CD4-positive, alpha-beta T cell treated with Interleukin-1 beta for 1 hour (primary cell): Measurements from ENCODE around the gene C4orf50.
"Not testable (repeated sequence)": the region's sequence is repeated elsewhere in the genome, so short reads cannot be mapped to it uniquely, and the experiment has no call there.

ENCODE experiments used
- DNase-seq, 2 donors: peaks; one replicate each; pipeline ENCODE4 v3.0.0-alpha.2; 2020 to 2022

C4orf50 gene

GRCh38 chr4:5965225-5965624 lies 53.0 kb downstream of the C4orf50 start:
- no peak for DNase-seq

DNA sequence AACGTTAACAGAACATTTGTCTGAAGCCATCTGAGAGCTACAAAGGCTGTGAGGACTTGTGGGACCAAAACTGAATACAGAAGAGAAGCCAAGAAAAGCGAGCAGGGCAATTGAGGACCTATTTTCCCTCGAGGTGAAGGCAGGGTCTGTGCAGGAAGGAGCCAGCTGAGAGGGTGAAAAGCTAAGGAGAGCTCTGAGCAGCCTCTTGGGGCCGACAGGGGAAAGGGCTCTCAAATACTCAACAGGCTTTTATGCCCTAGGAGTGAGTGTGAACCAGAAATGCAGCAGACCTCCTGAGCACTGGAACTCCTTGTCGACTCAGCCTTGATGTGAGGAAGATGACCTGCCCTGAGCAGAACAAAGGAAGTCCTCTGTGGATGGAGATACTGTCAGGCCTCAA lies 54.2 kb downstream of the C4orf50 start:
- no peak for DNase-seq

- DNase-seq, result no peak
These were observed 54.6 kb downstream of the C4orf50 start for GRCh38 chr4:5963611-5964010.

DNA sequence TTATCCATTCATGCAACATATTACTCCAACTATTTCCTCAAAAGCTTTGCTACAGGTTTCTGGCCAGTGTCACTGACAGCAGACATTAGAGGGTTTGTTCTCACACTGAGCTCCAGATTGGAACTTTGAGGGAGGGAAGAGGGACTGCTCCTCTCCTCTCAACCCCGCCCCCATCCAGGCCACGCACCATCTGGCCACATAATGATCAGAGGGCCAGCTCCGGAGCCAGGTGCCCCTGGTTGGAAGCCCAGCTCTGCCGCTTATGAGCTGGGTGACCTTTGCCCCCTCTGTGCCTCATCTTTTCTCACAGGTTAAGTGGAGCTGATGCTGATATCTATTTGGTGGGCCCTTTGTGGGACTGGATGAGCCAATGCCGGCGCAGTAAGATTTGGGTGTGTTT lies 55.8 kb downstream of the C4orf50 start:
- no peak for DNase-seq

DNA sequence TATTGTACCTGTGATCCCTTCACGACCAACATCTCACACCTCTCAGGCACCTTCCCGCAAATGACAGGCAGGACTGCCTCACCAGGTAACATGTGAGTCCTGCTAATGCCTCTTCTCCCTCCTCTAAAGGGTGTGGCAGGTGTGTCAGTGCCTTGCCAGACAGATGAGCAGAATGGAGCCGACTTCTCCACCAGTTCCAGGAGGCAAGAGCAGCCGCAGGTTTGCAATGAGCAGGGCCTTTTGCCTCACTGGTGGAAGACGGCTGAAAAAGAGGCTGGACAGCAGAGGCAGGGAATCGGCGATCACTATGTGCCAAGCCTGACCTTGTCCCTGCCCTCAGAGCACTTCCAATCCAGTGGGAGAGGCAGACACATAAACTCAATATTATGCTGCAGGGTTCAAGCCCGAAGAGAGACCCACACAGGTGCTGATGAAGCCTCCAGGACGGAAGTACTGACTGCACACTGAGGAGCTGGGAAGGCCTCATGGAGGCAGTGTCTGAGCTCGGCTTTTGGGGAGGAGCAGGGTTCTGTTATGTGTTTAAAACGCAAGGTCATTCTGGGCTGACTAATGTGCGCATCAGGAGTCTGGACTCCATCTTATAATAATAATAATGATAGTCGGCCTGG lies 57.9 kb downstream of the C4orf50 start:
- no peak for DNase-seq

DNA sequence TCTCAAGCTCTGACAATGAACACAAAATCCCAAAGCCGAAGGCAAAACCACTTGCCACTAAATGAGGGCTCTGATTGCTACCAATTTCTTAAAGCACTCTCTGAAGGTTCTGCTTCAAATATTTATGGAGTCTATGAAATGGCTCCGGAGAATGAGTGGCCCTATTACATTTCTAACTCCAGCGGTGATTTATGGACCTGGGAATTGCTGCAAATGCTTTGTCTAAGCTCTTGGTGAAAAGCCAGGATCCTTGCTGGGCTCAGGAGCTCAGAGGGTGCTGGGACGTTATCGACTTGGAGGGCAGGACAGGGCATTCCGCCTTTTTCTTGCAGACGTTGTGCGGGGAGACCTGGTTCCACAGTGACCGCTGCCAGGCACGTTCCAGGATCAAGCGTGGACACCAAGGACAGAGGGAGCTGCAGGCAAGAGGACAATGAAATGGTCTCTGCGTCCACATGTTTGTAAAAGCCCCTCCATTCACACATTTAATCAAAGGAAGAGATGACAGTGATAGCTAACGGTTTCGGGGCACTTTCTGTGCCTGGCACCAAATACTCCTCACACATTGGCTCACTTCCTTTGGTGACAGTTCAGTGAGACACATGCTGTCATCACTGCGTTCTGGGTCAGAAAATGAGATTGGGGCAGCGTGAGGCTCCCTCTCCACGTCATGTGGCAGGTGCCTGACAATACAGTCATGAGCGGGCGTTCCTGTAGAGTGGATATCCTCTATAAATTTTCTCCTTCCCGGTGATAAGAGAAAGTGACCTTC lies 58.8 kb downstream of the C4orf50 start:
- DNase-seq, result no peak

GRCh38 chr4:5958199-5958735 lies 60.0 kb downstream of the C4orf50 start:
- DNase-seq, result no peak

GRCh38 chr4:5957076-5957475 lies 61.2 kb downstream of the C4orf50 start:
- no peak for DNase-seq

DNA sequence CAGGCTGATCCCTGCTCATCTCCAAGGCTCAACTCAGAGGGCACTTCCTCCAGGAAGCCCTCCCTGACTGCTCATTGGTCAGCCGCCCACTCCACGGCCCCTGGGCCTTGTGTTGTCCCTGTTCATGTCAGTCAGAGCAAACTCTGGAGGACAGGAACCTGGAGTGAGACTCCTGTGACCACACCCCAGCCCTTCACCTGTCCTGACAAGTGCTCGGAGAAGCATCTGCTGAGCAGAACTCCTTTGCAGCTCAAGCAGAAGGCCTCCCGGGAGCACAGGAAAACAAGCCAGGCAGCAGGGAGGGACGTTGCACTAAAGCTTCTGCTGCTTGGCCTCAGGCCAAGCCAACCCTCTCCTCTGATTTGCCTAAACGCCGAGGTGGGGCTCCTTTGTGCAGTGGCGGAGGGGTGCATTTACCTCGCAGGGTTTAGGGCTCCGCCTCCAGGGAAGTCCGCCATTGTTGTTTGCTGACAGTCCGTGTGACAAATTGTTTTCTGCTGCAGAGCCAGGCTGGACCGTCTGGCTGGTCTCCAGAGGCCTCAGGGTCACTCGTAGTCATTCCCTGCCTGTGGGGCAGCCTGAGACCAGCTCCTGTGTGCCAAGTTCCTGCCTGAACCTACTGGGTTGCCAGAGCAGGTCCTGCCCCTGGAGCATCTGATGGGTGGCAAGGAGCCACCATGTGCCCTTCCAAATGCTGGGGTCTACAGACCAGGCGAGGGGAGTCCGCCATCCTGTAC lies 61.8 kb downstream of the C4orf50 start:
- no peak for DNase-seq

DNA sequence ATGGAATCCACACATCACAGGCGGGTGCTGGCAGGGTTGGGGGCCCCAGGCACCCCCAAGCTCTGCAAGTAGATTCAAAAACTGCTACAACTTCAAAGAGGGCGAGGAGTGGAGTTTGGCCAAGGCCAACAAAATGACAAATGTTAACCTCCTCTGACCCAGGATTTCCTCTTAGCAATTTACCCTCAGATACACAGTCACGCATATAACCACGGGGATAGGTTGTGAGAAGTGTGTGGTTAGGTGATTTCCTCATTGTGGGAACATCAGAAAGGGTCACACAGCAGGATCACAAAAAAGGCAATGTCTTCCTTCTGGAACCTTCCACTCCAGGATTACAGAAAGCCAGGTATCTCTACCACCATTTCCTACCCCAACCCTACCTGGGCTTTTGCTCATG lies 62.4 kb downstream of the C4orf50 start:
- DNase-seq, result no peak

DNA sequence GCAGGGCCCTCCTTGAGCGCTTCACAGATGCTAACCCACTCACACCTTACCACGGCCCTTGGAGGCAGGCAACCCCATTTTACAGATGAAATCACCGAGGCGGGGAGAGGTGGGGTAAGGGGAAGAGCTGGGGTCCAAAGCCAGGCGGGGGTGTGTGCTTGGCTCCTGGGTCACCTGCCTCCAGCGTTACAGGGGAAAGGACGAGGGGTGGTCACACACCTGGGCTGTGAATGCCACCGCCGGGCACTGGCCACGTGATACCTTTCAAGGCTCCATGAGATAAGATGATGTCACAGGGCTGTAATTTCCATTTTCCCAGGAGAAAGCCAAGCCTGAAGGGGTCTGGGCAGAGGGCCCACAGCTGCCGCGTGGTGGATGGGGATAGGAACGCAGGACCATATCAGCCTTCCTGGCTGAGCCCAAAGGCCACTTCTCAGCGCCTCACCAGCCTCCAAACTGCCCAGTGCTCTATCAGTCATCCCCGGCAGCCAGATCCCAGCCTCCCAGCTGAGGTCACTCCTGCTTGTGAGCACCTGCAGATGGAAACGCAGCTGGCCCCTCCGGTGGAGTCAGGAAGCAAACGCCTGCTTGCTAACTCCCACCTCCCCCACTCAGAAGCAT lies 62.9 kb downstream of the C4orf50 start:
- DNase-seq, result no peak

GRCh38 chr4:5954056-5954760 lies 64.0 kb downstream of the C4orf50 start:
- no peak for DNase-seq

GRCh38 chr4:5952975-5953951 lies 65.0 kb downstream of the C4orf50 start:
- no peak for DNase-seq

GRCh38 chr4:5952286-5952974 lies 65.8 kb downstream of the C4orf50 start:
- DNase-seq, result no peak

DNA sequence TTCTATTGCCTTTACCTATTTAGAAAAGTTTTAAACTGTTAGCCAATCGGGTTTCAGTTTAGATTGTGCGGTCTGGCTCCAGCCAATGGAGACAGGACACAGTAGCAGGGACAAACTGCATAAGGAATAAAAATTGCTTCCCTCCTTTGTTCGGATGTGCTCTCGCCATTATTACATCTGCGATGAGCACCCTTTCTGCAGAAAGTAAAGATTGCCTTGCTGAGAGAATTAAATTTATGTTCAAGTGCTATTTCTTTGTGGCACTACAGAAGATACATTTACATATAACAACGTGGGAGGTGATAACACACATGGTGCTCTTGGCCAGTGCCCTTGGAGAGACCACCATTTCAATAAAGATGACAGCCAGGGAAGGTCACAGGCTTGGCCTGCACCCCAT lies 71.6 kb downstream of the C4orf50 start:
- not testable (repeated sequence) for DNase-seq

DNA sequence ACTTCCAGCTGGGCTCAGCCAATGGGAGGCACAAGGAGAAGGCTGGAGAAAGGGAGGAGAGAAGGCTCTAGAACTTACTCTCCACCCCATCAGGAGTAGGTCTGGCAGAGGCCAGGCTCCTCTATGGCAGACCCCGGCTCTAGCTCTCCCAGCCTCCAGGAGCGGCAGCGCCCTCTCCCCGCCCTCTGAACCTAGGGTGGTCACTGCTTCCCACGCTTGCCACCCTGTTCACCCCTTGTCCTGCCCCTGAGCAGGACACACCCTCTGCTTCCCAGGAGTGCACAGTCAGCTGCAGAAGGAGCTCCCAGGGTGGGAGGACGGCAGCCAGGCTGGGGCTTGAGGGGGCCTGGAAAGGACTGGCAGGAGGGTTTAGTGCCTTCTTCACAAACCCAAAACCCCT lies 72.3 kb downstream of the C4orf50 start:
- no peak for DNase-seq

DNA sequence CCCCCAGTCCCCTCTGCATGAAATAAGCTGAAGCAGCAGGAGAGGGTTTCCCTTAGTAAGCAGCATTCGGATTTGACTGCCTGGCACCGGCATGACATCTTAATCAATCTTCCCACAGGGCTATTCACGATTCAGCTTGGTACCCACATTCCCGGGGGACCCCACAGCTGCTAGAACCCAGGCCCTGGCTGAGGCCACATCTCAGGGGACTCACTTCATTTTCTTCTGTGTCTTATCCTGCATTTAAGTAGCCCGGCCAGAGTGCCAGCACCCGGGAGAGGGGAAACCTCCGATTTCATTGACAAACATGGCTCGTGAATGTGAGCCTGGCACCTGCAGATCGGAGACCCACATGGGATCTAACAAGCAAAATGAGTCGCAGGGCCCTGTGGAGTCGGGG lies 73.1 kb downstream of the C4orf50 start:
- no peak for DNase-seq

DNA sequence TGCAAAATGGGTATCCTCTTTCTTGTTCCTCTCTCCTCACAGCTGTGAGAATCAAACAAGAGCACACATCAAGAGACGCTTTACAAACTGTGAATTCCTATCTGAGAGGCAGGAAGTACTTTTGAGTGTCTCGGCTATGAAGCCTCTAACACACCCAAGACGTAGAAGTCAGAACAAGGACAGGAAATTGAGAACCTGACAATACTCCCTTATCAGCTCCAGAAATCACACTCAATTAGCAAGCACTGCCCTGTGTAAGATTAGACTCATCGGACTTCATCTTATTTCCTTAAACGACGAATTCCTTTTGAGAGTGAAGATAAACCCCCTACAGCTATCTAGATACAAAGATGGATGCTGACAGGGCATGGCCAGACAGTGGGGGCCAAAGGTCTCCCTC lies 74.7 kb downstream of the C4orf50 start:
- no peak for DNase-seq

DNA sequence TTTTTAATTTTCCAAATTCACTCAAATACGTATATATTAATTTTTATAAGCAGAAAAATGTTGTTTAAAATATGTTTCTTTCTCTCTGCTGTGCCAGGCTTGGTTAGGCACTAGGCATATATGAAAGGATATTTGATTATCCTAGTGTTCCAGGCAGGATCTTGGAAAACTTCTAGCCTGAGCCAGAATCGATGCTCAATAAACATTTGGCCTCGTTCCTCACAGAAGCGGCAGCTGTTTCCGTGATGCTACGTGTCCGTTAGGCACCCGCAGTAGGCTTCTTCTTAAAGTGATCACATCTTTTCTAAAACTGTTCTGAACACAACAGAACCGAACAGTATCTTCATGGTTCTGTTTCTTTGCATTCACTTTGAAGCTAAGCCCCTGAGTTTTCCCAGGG lies 75.3 kb downstream of the C4orf50 start:
- no peak for DNase-seq

DNA sequence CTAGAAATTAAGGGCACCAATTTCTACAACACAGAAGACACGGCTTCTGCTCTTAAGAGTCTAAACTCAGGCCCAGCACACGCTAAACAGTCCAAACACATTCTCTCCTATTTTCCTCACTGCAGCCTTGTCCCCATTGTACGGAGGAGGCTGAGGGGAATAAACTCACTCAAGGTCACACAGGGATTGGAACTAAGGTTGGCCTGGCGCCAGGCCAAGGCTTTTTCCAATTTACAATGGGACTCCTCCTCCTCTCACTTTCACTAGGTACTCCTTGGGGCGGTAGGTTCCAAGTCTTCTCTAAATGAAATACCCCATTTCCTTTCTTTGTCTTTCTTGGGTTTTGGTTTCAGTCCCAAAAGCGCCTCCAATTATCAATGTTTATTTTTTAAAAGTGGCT lies 76.6 kb downstream of the C4orf50 start:
- no peak for DNase-seq
